Heart left ventricle (tissue), 16 donors: ENCODE results near the gene AFG3L2. TPM values are rescaled to one million over a fixed set of nuclear protein-coding genes. Genes with fewer than 3 reads are reported as not detected.

Experiments used
- ATAC-seq, 4 donors: fragments of 200-7000 bp; cut with Tn5 transposase; one replicate each; pipeline ENCODE4 v1.9.1; 2020 to 2022; ENCODE audit warnings: moderate library complexity in 4 of 4, mild to moderate bottlenecking in 3 of 4, moderate number of reproducible peaks in 1 of 4
- DNase-seq, 5 donors: peaks; one replicate each; pipeline ENCODE4 v3.0.0-alpha.2; 2020
- H3K27ac ChIP-seq, 12 donors: fragments of 200-600 bp; sonication (generic) in 4 of 12; one replicate each; pipeline versions ENCODE4 v1.5.0 to v1.8.0; 2016 to 2022; ENCODE audit warnings: mild to moderate bottlenecking in 2 of 12
- H3K27me3 ChIP-seq, 9 donors: fragments of 200-600 bp; sonication (generic) in 2 of 9; one replicate each; pipeline versions ENCODE4 v1.5.1 to v1.8.0; 2016 to 2022; ENCODE audit warnings: mild to moderate bottlenecking in 3 of 9
- H3K36me3 ChIP-seq, 9 donors: fragments of 200-600 bp; sonication (generic) in 2 of 9; one replicate each; pipeline versions ENCODE4 v1.5.0 to v1.8.0; 2018 to 2022; ENCODE audit warnings: mild to moderate bottlenecking in 2 of 9
- H3K4me1 ChIP-seq, 12 donors: fragments of 200-600 bp; sonication (generic) in 4 of 12; one replicate each; pipeline versions ENCODE4 v1.5.0 to v1.8.0; 2016 to 2022; ENCODE audit warnings: mild to moderate bottlenecking in 3 of 12
- H3K4me3 ChIP-seq, 12 donors: fragments of 200-600 bp; sonication (generic) in 4 of 12; one replicate each; pipeline versions ENCODE4 v1.5.0 to v1.8.0; 2017 to 2022; ENCODE audit warnings: mild to moderate bottlenecking in 9 of 12, moderate library complexity in 4 of 12
- H3K9me3 ChIP-seq, 12 donors: fragments of 200-600 bp; sonication (generic) in 4 of 12; one replicate each; pipeline versions ENCODE4 v1.5.0 to v1.8.0; 2016 to 2022; ENCODE audit warnings: mild to moderate bottlenecking in 1 of 12
- CTCF ChIP-seq, 12 donors: fragments of 200-600 bp; sonication (generic) in 4 of 12; IDR thresholded peaks; one replicate each; pipeline versions ENCODE4 v1.5.0 to v1.8.0; 2018 to 2022; ENCODE audit warnings: antibody characterized with exemption in 12 of 12, mild to moderate bottlenecking in 5 of 12
- POLR2A ChIP-seq, 2 donors: fragments of 450-650 bp; IDR thresholded peaks; one replicate each; pipeline ENCODE4 v1.6.1; 2017; ENCODE audit warnings: antibody characterized with exemption in 2 of 2, mild to moderate bottlenecking in 2 of 2, moderate library complexity in 2 of 2
- WGBS, 4 donors: extraction: QIAGEN DNeasy Blood & Tissue Kit in 2 of 4; methylation state at CpG; one replicate each; pipeline versions ENCODE4 v1.1.5 to v1.1.7; 2013 to 2018; 5-methylcytosine and 5-hydroxymethylcytosine counted together
- intact Hi-C, 10 donors: fragments of 100-400 bp; cut with DNase I; formaldehyde crosslinking; loops; one replicate each; pipeline versions ENCODE4 v1.11.1 to v1.14.2; 2022
- polyA plus RNA-seq, 2 donors: library from polyadenylated mRNA; stranded (reverse); fragments of 200-250 nt; gene quantifications; one replicate each; pipeline ENCODE4 v1.2.3, GENCODE V29; 2013
- total RNA-seq, 9 donors: library from RNA; depleted of rRNA in 2 of 9; stranded (reverse); fragments of >200 nt in 2 of 9; fragmentation: NEBNext Ultra II Directional in 3 of 9; extraction: Animal tissue kit (Norgen Biotek cat#: 25700) in 3 of 9; gene quantifications; one replicate each; pipeline versions ENCODE4 v1.1.0 to v1.2.4, GENCODE V29; 2016 to 2023
- donor health status: ischemic (EF 13 %, LVEDD 7.1; RV severe dilation, severe dysfunction).
- donor health status: healthy with polysubstance abuse.
- donor health status: DM: no; HTN: yes; CAD: no.
- donor health status: DM: no; HTN: no; CAD: no.
- donor health status: ischemic (EF 25% LVEDD 6.9; RV normal size, moderate dysfunction).
- donor health status: ischemic (EF 25% LVEDD 5.7; RV mildly dilated, moderate dysfunction).
- donor health status: healthy.
- donor health status: DM: yes; HTN: yes; CAD: no.
- donor health status: ischemic (EF 35%, LVEDD 5.7; RV mildly dilated, moderate dysfunction).
- donor health status: nonischemic (EF 11% LVEDD 7.7; RV severe dilation, severe dysfunction).
- donor health status: DM: yes; HTN: yes; CAD: no.
- donor health status: PGD.
- donor health status: ischemic (EF 29% LVEDD 5.4; RV normal size, mild dysfunction).
- donor health status: nonischemic (EF 23%, LVEDD 6.1; RV moderate dilation, normal function).

AFG3L2 gene
- total and polyA plus RNA-seq, 11 donors, result 59.9 to 174 (median 138) TPM

GRCh38 chr18:12369211-12369610 is 7.8 kb downstream of the AFG3L2 start:
- intact Hi-C loops, result loop anchor here in 1 of 10 donors (5.0 kb wide), 1 partner anchor 42 kb away; no protein-coding TSS in a partner anchor
- Histone ChIP-seq H3K36me3 (peaks cover 0 to 66% (median 60%) of the 10 kb centered on the region in 9 donors), H3K27me3 (no peaks in the 10 kb centered on the region), H3K27ac (peak overlapping the region in 7 of 12 donors; percentile 3 to 100 (median 36)), H3K4me1 (peaks cover 0 to 93% (median 33%) of the 10 kb centered on the region in 12 donors), H3K9me3 (no peaks in the 10 kb centered on the region), H3K4me3 (no peak overlapping the region)
- TF ChIP-seq CTCF (IDR thresholded peaks at IDR 0.05) (no peak), POLR2A (IDR thresholded peaks at IDR 0.05) (no peak)
- 62 to 78% (median 72%) methylated on average over 7 of the region's 7 CpGs for WGBS, 4 donors
- DNase-seq (no peak), ATAC-seq (no peak)

- ATAC-seq, result no peak
- intact Hi-C loops, result loop anchor here in 1 of 10 donors (5.0 kb wide), 1 partner anchor 39 kb away; no protein-coding TSS in a partner anchor
- TF ChIP-seq CTCF (IDR thresholded peaks at IDR 0.05), result no peak
- no peak for TF ChIP-seq POLR2A (IDR thresholded peaks at IDR 0.05)
- Histone ChIP-seq H3K4me1 (peaks cover 0 to 93% (median 37%) of the 10 kb centered on the region in 12 donors), H3K27me3 (no peaks in the 10 kb centered on the region), H3K36me3 (peaks cover 0 to 91% (median 82%) of the 10 kb centered on the region in 9 donors), H3K9me3 (no peaks in the 10 kb centered on the region), H3K4me3 (no peak overlapping the region), H3K27ac (peak overlapping the region in 11 of 12 donors; percentile 6 to 99 (median 47))
- DNase-seq, result no peak
- WGBS, 4 donors, result 44 to 56% (median 51%) methylated on average over 5 of the region's 5 CpGs
Observed at GRCh38 chr18:12366784-12367183, 10.2 kb downstream of the AFG3L2 start.

GRCh38 chr18:12366379-12366778 is 10.6 kb downstream of the AFG3L2 start:
- peak in 4 of 5 donors; percentile 55 to 82 (median 68) for DNase-seq
- intact Hi-C loops, result loop anchor here in 1 of 10 donors (5.0 kb wide), 1 partner anchor 39 kb away; no protein-coding TSS in a partner anchor
- Histone ChIP-seq H3K36me3 (peaks cover 0 to 95% (median 84%) of the 10 kb centered on the region in 9 donors), H3K4me3 (no peak overlapping the region), H3K4me1 (peaks cover 0 to 93% (median 35%) of the 10 kb centered on the region in 12 donors), H3K9me3 (no peaks in the 10 kb centered on the region), H3K27ac (peak overlapping the region in 11 of 12 donors; percentile 6 to 99 (median 47)), H3K27me3 (no peaks in the 10 kb centered on the region)
- no peak for TF ChIP-seq CTCF (IDR thresholded peaks at IDR 0.05)
- 43 to 71% (median 64%) methylated on average over 8 of the region's 8 CpGs for WGBS, 4 donors
- ATAC-seq, result peak; percentile 60 to 81 (median 70)

GRCh38 chr18:12362473-12363174 is 14.4 kb downstream of the AFG3L2 start:
- H3K27ac ChIP-seq, result peak overlapping the region; percentile 25 to 93 (median 78)
- intact Hi-C loops, result no loop called here
- H3K9me3 ChIP-seq, result no peaks in the 10 kb centered on the region
- DNase-seq (peak in 3 of 5 donors; percentile 40 to 54 (median 49)), ATAC-seq (peak; percentile 76 to 85 (median 82))
- no peak for TF ChIP-seq CTCF (IDR thresholded peaks at IDR 0.05)
- no peak for TF ChIP-seq POLR2A (IDR thresholded peaks at IDR 0.05)
- H3K36me3 ChIP-seq, result peaks cover 3 to 100% (median 95%) of the 10 kb centered on the region in 9 donors
- peaks cover 0 to 79% (median 37%) of the 10 kb centered on the region in 12 donors for H3K4me1 ChIP-seq
- no peaks in the 10 kb centered on the region for H3K27me3 ChIP-seq
- H3K4me3 ChIP-seq, result no peak overlapping the region
- 30 to 53% (median 41%) methylated on average over 11 of the region's 11 CpGs for WGBS, 4 donors
